ENCODE results near the gene MEG3. TPM values are rescaled to one million over a fixed set of nuclear protein-coding genes. Genes with fewer than 3 reads are reported as not detected.

Gene MEG3
- total RNA-seq, 1 donor from 2014 or later = 0.18 TPM

DNA sequence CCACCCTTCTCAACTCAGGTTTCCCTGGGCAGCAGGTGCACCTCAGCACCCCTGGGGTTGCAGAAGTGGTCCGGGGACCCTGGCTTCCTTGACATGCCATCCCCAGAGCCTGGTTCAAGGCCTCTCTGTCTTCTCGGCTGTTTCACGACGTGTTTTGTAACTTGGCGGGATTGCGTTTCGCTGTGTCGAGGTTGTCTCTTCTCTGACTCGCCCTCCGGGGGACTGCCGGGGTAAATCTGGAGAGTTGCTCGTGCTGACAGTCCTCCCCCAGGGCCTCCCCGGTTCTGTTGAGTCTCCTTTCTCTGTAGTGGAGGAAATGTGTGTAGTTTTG is 25.6 kb downstream of the MEG3 start:
- Mint-ChIP-seq H3K27me3 (ENCODE audit: low read depth) (no peaks in the 10 kb centered on the region), H3K36me3 (no peaks in the 10 kb centered on the region), H3K27ac (no peak overlapping the region), H3K4me1 (no peaks in the 10 kb centered on the region), H3K4me3 (no peak overlapping the region), H3K9me3 (no peaks in the 10 kb centered on the region)
- no peak for DNase-seq (ENCODE audit: low spot score in 2 of 2, unreplicated experiment in 2 of 2)
- TF ChIP-seq, protein P1, sequence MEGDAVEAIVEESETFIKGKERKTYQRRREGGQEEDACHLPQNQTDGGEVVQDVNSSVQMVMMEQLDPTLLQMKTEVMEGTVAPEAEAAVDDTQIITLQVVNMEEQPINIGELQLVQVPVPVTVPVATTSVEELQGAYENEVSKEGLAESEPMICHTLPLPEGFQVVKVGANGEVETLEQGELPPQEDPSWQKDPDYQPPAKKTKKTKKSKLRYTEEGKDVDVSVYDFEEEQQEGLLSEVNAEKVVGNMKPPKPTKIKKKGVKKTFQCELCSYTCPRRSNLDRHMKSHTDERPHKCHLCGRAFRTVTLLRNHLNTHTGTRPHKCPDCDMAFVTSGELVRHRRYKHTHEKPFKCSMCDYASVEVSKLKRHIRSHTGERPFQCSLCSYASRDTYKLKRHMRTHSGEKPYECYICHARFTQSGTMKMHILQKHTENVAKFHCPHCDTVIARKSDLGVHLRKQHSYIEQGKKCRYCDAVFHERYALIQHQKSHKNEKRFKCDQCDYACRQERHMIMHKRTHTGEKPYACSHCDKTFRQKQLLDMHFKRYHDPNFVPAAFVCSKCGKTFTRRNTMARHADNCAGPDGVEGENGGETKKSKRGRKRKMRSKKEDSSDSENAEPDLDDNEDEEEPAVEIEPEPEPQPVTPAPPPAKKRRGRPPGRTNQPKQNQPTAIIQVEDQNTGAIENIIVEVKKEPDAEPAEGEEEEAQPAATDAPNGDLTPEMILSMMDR (IDR thresholded peaks at IDR 0.05; ENCODE audit: unreplicated experiment) = no peak

DNA sequence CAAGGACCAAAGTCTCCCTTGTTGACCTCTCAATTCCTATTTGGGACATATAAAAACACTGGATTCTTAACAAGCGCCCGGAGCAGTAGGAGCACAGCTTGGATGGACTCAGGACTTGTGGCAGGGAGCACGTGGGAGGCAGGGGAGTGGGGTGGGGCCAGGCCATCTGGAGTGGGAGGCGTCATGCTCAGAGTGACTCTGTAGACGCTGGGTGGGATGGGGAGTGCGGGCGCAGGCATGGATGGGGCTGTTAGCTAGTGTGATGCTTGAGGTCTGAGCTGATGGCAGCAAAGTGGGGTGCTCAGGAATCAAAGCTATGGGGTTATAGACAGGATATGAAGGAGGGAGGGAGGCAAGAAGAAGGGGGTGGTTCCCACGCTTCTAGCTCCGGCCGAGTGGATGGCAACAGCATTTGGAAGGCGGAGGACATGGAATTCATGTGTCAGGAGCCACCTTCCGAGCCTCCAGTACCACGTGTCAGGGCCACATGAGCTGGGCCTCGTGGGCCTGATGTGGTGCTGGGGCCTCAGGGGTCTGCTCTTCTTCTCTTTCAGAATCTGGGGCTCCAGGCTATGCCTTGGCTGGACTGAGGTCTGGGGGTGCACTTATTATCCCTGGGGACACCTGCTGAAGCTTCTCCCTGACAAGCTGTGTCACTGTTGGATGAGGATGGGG is 26.2 kb downstream of the MEG3 start:
- H3K36me3 Mint-ChIP-seq = no peaks in the 10 kb centered on the region
- H3K4me1 Mint-ChIP-seq = peaks cover 3% of the 10 kb centered on the region
- no peaks in the 10 kb centered on the region for H3K27me3 Mint-ChIP-seq (ENCODE audit: low read depth)
- TF ChIP-seq, protein P1 (IDR thresholded peaks at IDR 0.05; ENCODE audit: unreplicated experiment) = no peak
- no peak overlapping the region for H3K4me3 Mint-ChIP-seq
- no peak overlapping the region for H3K27ac Mint-ChIP-seq
- no peaks in the 10 kb centered on the region for H3K9me3 Mint-ChIP-seq
- DNase-seq (ENCODE audit: low spot score in 2 of 2, unreplicated experiment in 2 of 2) = no peak

DNA sequence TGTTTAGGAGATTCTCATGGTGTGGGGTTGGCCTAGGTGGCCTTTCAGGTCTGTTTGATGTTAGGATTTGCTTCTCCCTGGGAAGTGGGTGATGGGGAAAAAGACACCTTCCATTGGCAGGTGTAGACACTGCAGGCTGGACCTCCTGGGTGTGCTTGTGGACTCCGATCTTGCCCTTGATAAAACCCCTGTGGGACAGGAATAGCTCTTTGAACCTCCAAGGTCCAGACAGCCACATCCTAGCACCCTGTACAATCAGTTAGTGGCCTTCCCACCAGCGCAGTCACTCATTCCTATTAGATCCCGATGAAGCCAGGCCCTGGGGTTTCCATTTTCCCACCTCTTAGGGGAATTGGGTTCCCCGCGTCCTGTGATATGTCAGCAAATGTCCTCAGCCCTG is 28.5 kb downstream of the MEG3 start:
- TF ChIP-seq, protein P1 (IDR thresholded peaks at IDR 0.05; ENCODE audit: unreplicated experiment) = no peak
- H3K36me3 Mint-ChIP-seq = no peaks in the 10 kb centered on the region
- DNase-seq (ENCODE audit: low spot score in 2 of 2, unreplicated experiment in 2 of 2) = no peak
- peaks cover 8% of the 10 kb centered on the region for H3K4me1 Mint-ChIP-seq
- H3K27ac Mint-ChIP-seq = no peak overlapping the region
- no peaks in the 10 kb centered on the region for H3K9me3 Mint-ChIP-seq
- no peaks in the 10 kb centered on the region for H3K27me3 Mint-ChIP-seq (ENCODE audit: low read depth)
- H3K4me3 Mint-ChIP-seq = no peak overlapping the region

DNA sequence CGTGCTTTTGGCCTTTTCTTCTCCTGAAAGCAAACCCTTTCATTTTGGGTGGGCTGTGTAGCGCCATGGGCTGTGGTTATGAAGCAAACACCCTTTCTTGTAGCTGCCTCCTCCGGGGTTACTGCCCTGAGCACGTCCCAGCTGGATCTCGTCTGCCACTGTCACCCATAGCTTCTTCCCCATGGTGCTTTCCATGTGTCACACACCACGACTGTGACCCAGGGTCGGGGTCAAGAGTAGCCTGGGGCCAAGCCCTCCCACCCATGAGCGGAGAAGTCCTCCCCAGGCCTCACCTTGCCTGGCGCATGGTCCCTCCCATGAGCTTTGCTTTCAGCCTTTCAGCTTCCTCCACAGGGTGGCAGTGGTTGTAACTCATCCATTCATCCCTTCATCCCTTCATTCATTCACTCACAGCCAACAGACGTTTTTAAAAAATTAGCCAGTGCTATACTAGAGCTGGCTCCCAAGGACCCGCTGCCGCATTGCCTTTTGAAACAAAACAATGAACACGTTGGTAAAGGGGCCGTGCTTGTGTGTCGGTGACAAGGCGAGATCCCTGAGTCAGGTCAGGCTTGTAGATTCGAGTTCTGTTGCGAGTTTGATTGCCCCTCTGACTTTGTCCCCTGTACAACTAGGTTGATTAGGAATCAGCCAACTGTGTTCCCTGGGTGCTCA is 29.5 kb downstream of the MEG3 start:
- Mint-ChIP-seq H3K4me3 (no peak overlapping the region), H3K27me3 (ENCODE audit: low read depth) (no peaks in the 10 kb centered on the region), H3K36me3 (no peaks in the 10 kb centered on the region), H3K27ac (no peak overlapping the region), H3K9me3 (no peaks in the 10 kb centered on the region), H3K4me1 (peaks cover 8% of the 10 kb centered on the region)
- DNase-seq (ENCODE audit: low spot score in 2 of 2, unreplicated experiment in 2 of 2) = no peak
- TF ChIP-seq, protein P1 (IDR thresholded peaks at IDR 0.05; ENCODE audit: unreplicated experiment) = no peak

DNA sequence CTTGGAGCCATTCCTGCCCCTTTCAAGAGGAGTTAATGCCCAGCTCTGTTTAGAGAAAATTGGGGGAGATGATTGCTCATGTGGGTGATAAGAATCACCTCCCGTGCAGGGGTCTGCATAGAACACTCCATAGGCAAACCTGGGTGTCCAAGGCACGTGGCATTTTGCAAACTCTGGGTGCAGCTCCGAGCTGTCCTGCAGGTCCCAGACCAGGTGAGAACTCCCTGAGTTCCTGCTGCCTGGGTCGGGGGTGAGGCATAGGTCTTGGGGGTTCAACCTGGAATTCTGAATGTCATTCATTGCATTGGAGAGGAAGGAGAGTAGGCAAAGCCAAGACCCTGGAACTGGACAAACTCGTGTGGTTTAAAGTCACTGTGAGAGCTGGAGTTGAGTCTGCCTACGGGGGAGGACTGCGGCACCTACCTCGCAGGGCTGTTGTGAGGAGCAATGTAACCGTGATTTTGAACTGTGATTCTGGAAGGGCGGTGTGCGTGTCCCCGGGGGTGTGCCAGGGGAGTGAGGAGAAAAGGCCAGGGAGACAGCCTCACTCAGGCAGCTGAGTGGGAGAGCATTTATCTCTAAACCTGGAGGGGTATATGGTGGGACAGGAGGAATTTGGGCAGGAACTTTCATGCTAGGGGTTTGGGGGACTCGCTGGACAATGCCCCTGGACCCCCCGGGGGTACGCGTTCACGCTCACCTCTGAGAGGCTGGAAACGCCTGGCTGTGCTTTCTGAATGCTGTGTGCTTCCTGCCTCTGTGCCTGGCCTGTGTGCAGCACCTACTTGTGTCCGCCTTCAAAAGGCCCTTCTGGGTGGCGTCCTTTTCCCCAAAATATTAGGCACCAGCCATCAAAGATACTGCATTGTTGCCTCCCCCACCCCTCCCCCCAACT is 30.4 kb downstream of the MEG3 start:
- TF ChIP-seq, protein P1 (IDR thresholded peaks at IDR 0.05; ENCODE audit: unreplicated experiment) = no peak
- H3K36me3 Mint-ChIP-seq = no peaks in the 10 kb centered on the region
- H3K4me3 Mint-ChIP-seq = no peak overlapping the region
- no peaks in the 10 kb centered on the region for H3K27me3 Mint-ChIP-seq (ENCODE audit: low read depth)
- H3K9me3 Mint-ChIP-seq = no peaks in the 10 kb centered on the region
- no peak for DNase-seq (ENCODE audit: low spot score in 2 of 2, unreplicated experiment in 2 of 2)
- H3K4me1 Mint-ChIP-seq = peaks cover 8% of the 10 kb centered on the region
- no peak overlapping the region for H3K27ac Mint-ChIP-seq
